ELR (cell line): Measurements from ENCODE around the gene BCAN.

Experiments used
- DNase-seq: peaks from one replicate; pipeline ENCODE4 v3.0.0-alpha.2; 2015; ENCODE audit warnings: low read depth

Gene BCAN

GRCh38 chr1:156644146-156644545, 2.2 kb downstream of the BCAN start:
- no peak for DNase-seq

DNA sequence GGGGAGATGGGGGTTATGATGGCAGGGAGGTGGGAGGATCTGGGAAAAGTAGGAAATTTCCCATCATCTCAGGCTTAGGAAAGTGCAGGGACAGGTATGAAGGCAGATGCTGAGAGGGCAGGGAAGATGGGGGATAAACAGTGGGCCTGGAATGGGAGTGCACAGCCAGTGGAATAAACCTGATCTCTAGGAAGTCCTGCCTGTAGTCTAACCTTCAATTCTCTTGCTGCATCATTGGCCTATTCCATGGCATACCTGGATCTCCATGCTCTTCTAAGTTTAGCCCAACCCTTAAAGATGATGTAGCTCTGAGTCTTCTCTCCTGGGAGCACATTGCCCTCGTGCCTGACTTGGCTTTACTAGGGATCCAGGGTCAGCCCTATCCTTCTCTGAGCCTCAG, 2.7 kb downstream of the BCAN start:
- DNase-seq: no peak

- DNase-seq: no peak
Measured at GRCh38 chr1:156645056-156645455, 3.1 kb downstream of the BCAN start.

GRCh38 chr1:156645666-156646065, 3.7 kb downstream of the BCAN start:
- no peak for DNase-seq

GRCh38 chr1:156646738-156647211, 4.9 kb downstream of the BCAN start:
- no peak for DNase-seq

DNA sequence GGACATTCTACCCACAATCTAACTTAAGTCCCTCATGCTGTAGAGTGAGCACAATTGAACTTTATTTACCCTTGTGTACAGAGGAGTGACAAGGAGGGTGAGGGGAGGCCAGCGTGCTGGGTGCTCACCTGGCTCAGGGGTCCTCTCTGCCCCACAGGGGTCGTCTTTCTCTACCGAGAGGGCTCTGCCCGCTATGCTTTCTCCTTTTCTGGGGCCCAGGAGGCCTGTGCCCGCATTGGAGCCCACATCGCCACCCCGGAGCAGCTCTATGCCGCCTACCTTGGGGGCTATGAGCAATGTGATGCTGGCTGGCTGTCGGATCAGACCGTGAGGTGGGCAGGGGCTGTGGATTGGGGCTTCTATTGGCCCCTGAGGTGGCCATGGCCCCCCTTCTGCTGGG, 5.4 kb downstream of the BCAN start:
- no peak for DNase-seq

DNA sequence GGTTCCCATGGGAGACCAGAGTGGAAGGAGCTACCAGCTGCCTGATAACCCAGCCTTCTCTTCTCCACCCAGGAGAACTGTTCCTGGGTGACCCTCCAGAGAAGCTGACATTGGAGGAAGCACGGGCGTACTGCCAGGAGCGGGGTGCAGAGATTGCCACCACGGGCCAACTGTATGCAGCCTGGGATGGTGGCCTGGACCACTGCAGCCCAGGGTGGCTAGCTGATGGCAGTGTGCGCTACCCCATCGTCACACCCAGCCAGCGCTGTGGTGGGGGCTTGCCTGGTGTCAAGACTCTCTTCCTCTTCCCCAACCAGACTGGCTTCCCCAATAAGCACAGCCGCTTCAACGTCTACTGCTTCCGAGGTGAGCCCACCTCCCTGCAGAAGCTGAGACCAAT, 6.6 kb downstream of the BCAN start:
- no peak for DNase-seq

DNA sequence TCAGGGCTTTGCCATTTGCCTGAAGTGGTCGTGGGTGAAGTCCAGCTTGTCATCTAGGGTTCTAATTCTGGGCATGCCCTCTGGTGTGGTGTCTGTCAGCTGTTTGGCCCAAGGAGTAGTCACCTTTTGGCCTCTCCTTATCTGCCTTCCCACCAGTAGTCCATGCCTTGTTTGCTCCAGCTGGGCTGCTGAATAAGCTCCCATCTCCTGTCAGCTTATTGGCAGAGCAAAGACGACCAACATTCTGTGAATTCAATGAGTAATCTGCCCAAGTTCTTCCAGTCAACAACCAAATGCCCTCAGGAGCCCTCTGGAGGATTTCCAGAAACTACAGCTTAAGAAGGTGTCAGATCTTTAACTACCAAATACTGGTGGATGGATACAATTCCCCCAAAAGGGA, 7.0 kb downstream of the BCAN start:
- peak; percentile 54 for DNase-seq

- peak; percentile 54 for DNase-seq
Measured at GRCh38 chr1:156652131-156652991, 10.4 kb downstream of the BCAN start.

DNA sequence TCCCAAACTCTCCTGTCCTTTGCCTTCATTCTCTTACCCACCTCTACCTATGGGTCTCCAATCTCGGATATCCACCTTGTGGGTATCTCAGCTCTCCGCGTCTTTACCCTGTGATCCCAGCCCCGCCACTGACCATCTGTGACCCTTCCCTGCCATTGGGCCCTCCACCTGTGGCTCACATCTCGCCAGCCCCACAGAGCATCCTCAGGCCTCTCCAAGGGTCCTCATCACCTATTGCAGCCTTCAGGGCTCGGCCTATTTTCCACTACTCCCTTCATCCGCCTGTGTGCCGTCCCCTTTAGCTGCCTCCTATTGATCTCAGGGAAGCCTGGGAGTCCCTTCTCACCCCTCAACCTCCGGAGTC, 11.1 kb downstream of the BCAN start:
- no peak for DNase-seq

DNA sequence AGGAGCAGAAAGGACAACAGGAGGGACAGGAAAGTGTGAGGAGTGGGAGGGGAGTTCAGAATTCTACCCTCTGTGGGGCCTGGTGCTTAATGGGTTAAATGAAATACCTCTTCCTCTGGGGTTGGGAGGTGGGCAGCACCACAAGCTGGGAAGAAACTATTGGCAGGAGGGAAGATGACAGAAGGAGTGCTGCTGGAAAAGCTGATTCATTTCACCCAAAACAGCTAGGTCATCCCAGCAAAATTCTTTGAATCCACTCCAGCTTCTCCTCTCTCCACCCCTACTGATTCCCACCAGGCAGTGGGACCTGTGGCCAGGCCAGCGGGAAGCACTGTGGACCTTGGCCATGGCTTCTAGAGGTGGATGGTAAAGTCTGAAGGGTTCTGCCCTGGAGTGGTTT, 12.8 kb downstream of the BCAN start:
- no peak for DNase-seq

GRCh38 chr1:156655151-156655903, 13.4 kb downstream of the BCAN start:
- no peak for DNase-seq

DNA sequence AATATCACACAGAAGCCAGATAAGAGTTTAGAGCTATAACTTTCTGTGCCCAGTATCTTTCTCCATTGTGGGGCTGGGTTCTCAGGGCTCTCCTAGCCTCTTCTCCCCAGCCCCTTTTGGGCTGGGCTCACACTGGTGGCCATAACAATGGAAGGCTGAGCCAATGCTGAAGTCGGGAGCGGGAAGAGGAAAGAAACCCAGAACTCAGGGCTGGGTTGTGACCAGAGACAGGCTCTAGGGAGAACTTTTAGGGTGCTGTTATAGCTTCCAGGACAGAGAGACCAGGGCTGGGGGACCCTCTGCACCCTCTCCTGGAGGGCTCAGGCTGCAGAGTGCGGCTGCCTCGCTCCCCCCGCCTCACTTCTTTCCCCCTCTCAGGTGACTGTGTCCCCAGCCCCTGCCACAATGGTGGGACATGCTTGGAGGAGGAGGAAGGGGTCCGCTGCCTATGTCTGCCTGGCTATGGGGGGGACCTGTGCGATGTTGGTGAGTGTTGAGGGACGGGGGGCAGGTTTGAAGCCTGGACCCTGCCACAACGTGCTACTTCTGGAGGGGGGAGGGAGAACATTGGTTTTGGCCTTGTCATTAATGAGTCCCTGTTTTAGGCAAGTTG, 14.1 kb downstream of the BCAN start:
- DNase-seq: no peak

- peak; percentile 74 for DNase-seq
Measured at GRCh38 chr1:156656806-156657740, 15.2 kb downstream of the BCAN start.

DNA sequence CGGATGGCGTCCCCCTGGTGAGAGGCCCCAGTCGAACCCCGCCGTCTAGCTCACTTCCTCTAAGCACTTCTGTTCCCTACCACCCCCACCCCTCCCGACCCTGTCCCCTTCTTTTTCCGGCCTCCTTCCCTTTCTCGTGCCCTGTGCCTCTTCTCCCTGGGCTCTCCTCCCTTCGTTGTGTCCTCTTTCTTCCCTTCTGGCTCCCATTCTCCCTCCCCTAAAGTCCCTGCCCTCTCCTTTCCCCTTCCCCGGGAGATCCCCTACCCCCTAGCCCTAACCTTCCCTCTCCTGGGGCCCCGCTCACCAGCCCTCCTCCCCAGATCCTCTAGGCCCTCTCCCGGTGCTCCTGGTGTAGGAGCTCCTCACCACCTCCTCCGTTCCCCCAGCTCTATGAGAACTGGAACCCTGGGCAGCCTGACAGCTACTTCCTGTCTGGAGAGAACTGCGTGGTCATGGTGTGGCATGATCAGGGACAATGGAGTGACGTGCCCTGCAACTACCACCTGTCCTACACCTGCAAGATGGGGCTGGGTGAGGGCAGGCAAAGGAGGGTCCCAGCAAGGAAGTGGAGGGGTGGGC, 15.9 kb downstream of the BCAN start:
- DNase-seq: no peak

GRCh38 chr1:156658496-156658895, 16.6 kb downstream of the BCAN start:
- no peak for DNase-seq

GRCh38 chr1:156658945-156659574, 17.1 kb downstream of the BCAN start:
- DNase-seq: no peak

DNA sequence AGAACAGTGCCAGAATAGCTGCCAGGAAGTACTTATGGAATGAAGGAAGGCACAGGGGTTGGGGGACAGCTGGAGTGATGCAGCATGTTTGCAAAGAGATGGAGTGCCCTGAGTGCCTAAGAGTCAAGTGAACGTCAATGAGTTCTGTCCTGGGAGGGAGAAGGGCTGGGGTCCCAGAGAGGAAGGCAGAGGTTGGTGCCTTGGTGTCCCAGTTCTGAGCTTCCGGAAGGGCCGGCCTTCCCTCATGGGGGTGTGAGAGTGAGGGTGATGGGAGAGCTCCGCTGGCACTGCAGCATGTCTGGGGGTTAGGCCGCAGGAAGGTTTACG, 17.7 kb downstream of the BCAN start:
- DNase-seq: no peak

DNA sequence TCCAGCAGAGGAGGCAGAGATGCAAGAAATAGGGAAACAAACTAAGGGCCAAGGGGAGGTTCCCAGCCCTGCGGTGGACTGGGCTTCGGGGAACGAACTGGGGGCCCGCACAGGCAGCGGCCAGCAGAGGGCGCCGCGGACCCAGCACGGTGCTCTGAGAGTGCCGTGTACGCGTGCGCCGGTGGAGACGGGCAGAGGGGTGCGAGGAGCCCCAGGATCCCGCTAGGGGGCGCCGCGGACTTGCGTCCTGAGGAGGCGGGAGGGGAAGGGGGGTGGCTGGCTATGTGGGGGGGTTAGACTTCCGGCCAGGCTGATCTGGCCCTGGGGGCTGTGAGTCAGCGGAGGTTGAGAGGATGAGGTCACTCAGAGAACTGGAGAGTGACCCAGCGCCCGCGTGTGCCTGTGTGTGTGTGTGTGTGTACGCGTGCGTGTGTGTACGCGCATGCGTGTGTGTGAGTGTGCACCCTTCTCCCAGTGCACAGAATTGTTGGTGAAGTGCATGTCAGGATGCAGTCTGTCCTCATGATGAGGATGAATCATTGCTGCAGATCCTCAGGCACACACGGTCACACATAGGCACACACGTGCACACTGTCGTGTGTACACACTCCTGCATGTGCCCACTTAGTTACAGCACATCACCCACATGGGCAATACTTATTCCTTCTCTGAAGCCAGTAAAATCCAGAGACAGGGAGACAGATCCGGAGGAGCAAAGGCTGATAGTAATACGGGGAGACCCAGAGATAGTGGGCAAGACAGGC, 18.3 kb downstream of the BCAN start:
- DNase-seq: peak; percentile 99

DNA sequence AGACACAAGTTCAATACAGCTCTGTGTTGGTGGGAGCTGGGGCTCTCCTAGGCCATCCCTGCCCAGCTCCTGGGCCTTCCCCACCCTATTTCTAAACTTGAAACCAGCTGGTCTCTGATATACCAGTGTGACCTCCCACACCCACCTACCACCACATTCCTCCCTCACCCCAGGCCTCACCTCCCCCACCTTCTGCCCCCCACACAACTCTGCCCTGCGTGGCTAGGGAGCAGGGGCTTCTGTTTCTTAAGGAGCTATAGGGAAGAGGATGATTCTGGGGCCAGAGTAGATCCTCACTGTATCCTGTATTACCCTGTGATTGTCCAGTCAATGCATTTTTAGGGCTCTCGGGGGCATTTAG, 18.8 kb downstream of the BCAN start:
- DNase-seq: no peak
